Endothelial cell of umbilical vein (primary cell): ENCODE data around the gene BACH2. TPM values are rescaled to one million over a fixed set of nuclear protein-coding genes. Genes with fewer than 3 reads are reported as not detected.

Experiments
- BruUV-seq: library from RNA; stranded (reverse); fragments of 400-500 nt; replicated peaks from 2 replicates; lab custom pipeline; 2021; lab: Mats Ljungman, UMichigan
- CTCF ChIA-PET: fragments of 300-600, 350-600 bp; sonication (Branson Sonifier 250); formaldehyde crosslinking; loops from one replicate; lab custom pipeline; 2021; ENCODE audit warnings: antibody characterized with exemption, inconsistent platforms; lab: Charles Lee
- POLR2A ChIA-PET: fragments of 300-600, 350-600 bp; sonication (Branson Sonifier 250); formaldehyde crosslinking; loops from one replicate; lab custom pipeline; 2021; ENCODE audit warnings: antibody characterized with exemption, inconsistent platforms; lab: Charles Lee
- DNase-seq: peaks from one replicate; pipeline ENCODE4 v3.0.0-alpha.2; 2011; ENCODE audit warnings: low read depth, low spot score
- FAIRE-seq: peaks from 2 replicates; lab custom pipeline; 2011; peaks lifted over from hg19 to GRCh38; lab: Jason Lieb, UNC
- H2AFZ ChIP-seq: 2 replicates; pipeline ENCODE4 v1.6.0; 2012; ENCODE audit warnings: low read depth, low read length, control low read depth, inconsistent platforms
- H3K27ac ChIP-seq: 2 replicates; pipeline ENCODE4 v1.5.1; 2011; ENCODE audit warnings: low read depth, mild to moderate bottlenecking, control low read depth, low read length, moderate library complexity; ENCODE audit not compliant: insufficient read depth
- H3K27me3 ChIP-seq, 2 experiments: 2 replicates each; pipeline versions ENCODE4 v1.6.0 to v1.6.1; 2011; ENCODE audit warnings: low read length in 2 of 2, mixed read lengths in 1 of 2; ENCODE audit not compliant: control insufficient read depth in 2 of 2, insufficient read depth in 2 of 2
- H3K36me3 ChIP-seq, 2 experiments: 2 replicates in 1 of 2; 3 replicates in 1 of 2; pipeline ENCODE4 v1.5.1; 2011; ENCODE audit warnings: low read length in 2 of 2, mild to moderate bottlenecking in 1 of 2, moderate library complexity in 1 of 2; ENCODE audit not compliant: control insufficient read depth in 2 of 2, insufficient read depth in 2 of 2; ENCODE audit errors: extremely low read depth in 1 of 2
- H3K4me1 ChIP-seq: 3 replicates; pipeline ENCODE4 v1.5.1; 2011; ENCODE audit warnings: mild to moderate bottlenecking, low read length; ENCODE audit not compliant: control insufficient read depth, insufficient read depth; ENCODE audit errors: extremely low read depth
- H3K4me2 ChIP-seq: 2 replicates; pipeline ENCODE4 v1.6.1; 2011; ENCODE audit warnings: low read length, control low read depth, mixed read lengths; ENCODE audit not compliant: insufficient read depth
- H3K4me3 ChIP-seq, 3 experiments: fragments of 200-600 bp in 1 of 3; sonication (generic), shearing (Covaris generic) in 1 of 3; replicated peaks in 1 of 3; 2 replicates each; pipeline ENCODE4 v1.5.1; 2011 to 2016; ENCODE audit warnings: control low read depth in 3 of 3, low read length in 3 of 3, mild to moderate bottlenecking in 2 of 3, inconsistent platforms in 1 of 3, low read depth in 1 of 3, moderate library complexity in 1 of 3; ENCODE audit not compliant: insufficient read depth in 1 of 3
- H3K79me2 ChIP-seq: 2 replicates; pipeline ENCODE4 v1.6.0; 2012; ENCODE audit warnings: low read length, inconsistent platforms; ENCODE audit not compliant: control insufficient read depth, insufficient read depth
- H3K9ac ChIP-seq: replicated peaks from 2 replicates; pipeline ENCODE3; 2011; ENCODE audit warnings: low read length, control low read depth; ENCODE audit not compliant: insufficient read depth; ENCODE audit errors: extremely low read depth
- H3K9me1 ChIP-seq: replicated peaks from 3 replicates; pipeline ENCODE4 v1.6.0; 2011; ENCODE audit warnings: mild to moderate bottlenecking, low read length; ENCODE audit not compliant: control insufficient read depth, insufficient read depth; ENCODE audit errors: extremely low read depth
- H3K9me3 ChIP-seq: replicated peaks from 2 replicates; pipeline ENCODE4 v1.5.1; 2012; ENCODE audit warnings: low read length, inconsistent platforms; ENCODE audit not compliant: control insufficient read depth, insufficient read depth
- H4K20me1 ChIP-seq: replicated peaks from 2 replicates; pipeline ENCODE3; 2011; ENCODE audit warnings: mild to moderate bottlenecking, low read length; ENCODE audit not compliant: control insufficient read depth, insufficient read depth; ENCODE audit errors: extremely low read depth
- CTCF ChIP-seq, 2 donors: IDR thresholded peaks; 1 replicate in 1 of 2; 2 replicates in 1 of 2; pipeline ENCODE4 v1.5.1; 2011; ENCODE audit warnings: low read length in 2 of 2, mild to moderate bottlenecking in 2 of 2, moderate library complexity in 2 of 2, control low read depth in 1 of 2, inconsistent platforms in 1 of 2, low read depth in 1 of 2; ENCODE audit not compliant: insufficient read depth in 1 of 2; ENCODE audit errors: extremely low read depth in 1 of 2
- EZH2 ChIP-seq: IDR thresholded peaks from 2 replicates; pipeline ENCODE4 v1.6.1; 2012; ENCODE audit warnings: borderline replicate concordance, low read depth, mild to moderate bottlenecking, moderate library complexity, low read length, inconsistent platforms; ENCODE audit not compliant: severe bottlenecking
- FOS ChIP-seq: IDR thresholded peaks from 2 replicates; pipeline ENCODE4 v1.6.1; 2011; ENCODE audit warnings: mild to moderate bottlenecking, low read length, moderate library complexity, borderline replicate concordance; ENCODE audit not compliant: insufficient read depth
- GATA2 ChIP-seq: IDR thresholded peaks from 2 replicates; pipeline ENCODE4 v1.7.0; 2011; ENCODE audit warnings: low read depth, mild to moderate bottlenecking, moderate library complexity, mixed read lengths, low read length; ENCODE audit not compliant: insufficient read length, insufficient read depth
- JUN ChIP-seq: IDR thresholded peaks from 2 replicates; pipeline ENCODE4 v1.6.1; 2011; ENCODE audit warnings: borderline replicate concordance, low read depth; ENCODE audit not compliant: insufficient read length, insufficient read depth
- MAX ChIP-seq: IDR thresholded peaks from 2 replicates; pipeline ENCODE4 v1.6.1; 2011; ENCODE audit not compliant: insufficient read depth, insufficient read length
- MYC ChIP-seq: IDR thresholded peaks from one replicate; pipeline ENCODE4 v1.6.1; 2011; ENCODE audit warnings: mild to moderate bottlenecking, low read depth, low read length
- POLR2A ChIP-seq: IDR thresholded peaks from 2 replicates; pipeline ENCODE4 v1.6.1; 2012; ENCODE audit warnings: low read depth, mild to moderate bottlenecking, control low read depth, low read length
- POLR2AphosphoS5 ChIP-seq: IDR thresholded peaks from 2 replicates; pipeline ENCODE4 v1.6.1; 2012; ENCODE audit warnings: low read depth, mild to moderate bottlenecking, control low read depth, low read length, moderate library complexity; ENCODE audit not compliant: insufficient read depth
- dilution Hi-C: fragments of 300-500 bp; cut with MboI; formaldehyde crosslinking; loops from one replicate; pipeline ENCODE4 v1.15.0; 2019; ENCODE audit warnings: low sequenced_read_pairs; ENCODE audit not compliant: extremely low pct_ligation_motif_present
- intact Hi-C: fragments of 100-400 bp; cut with micrococcal nuclease; formaldehyde crosslinking; loops from one replicate; pipeline ENCODE4 v1.10.0; 2022
- polyA plus RNA-seq, 4 experiments: library from polyadenylated mRNA; depleted of rRNA in 3 of 4; stranded (reverse) in 3 of 4; unstranded in 1 of 4; fragments of >200 nt; gene quantifications; 2 replicates each; pipeline versions ENCODE4 v1.2.1 to v1.2.3, GENCODE V29; 2011 to 2012; ENCODE audit warnings: missing spikeins in 1 of 4
- total RNA-seq: library from RNA; stranded (reverse); gene quantifications from 2 replicates; pipeline ENCODE4 v1.2.3, GENCODE V29; 2021

Gene BACH2
- total and polyA plus RNA-seq, 2 donors (not counting 3 experiments of a cell fraction or from before 2014, with no cell fraction given) = 1.7 to 5.6 TPM

- TF ChIP-seq POLR2AphosphoS5 (no peak), MAX (no peak), FOS (no peak), POLR2A (no peak)
- no peak overlapping the region for H3K27ac ChIP-seq
- dilution Hi-C loops = no loop called here
- no peaks in the 10 kb centered on the region for H3K27me3 ChIP-seq
- H3K79me2 ChIP-seq = no peaks in the 10 kb centered on the region
- no peak for FAIRE-seq
- H3K9me3 ChIP-seq = no peaks in the 10 kb centered on the region
- no TSS peak for BruUV-seq
- CTCF ChIA-PET = no interaction called here
- no peaks in the 10 kb centered on the region for H4K20me1 ChIP-seq
- no peak overlapping the region for H3K4me3 ChIP-seq
- H3K4me2 ChIP-seq = no peak overlapping the region
- H3K36me3 ChIP-seq = no peaks in the 10 kb centered on the region
- H2AFZ ChIP-seq = no peak overlapping the region
- POLR2A ChIA-PET = no interaction called here
- no peak overlapping the region for H3K9ac ChIP-seq
- no peaks in the 10 kb centered on the region for H3K9me1 ChIP-seq
- intact Hi-C loops = no loop called here
- DNase-seq = no peak
- no peaks in the 10 kb centered on the region for H3K4me1 ChIP-seq
Measured at GRCh38 chr6:89917216-89917615, 379.4 kb downstream of the BACH2 start.

GRCh38 chr6:89916136-89916920, 380.3 kb downstream of the BACH2 start:
- Histone ChIP-seq H3K4me2 (no peak overlapping the region), H3K27me3 (no peaks in the 10 kb centered on the region), H3K27ac (no peak overlapping the region), H4K20me1 (no peaks in the 10 kb centered on the region), H3K79me2 (no peaks in the 10 kb centered on the region), H3K4me1 (no peaks in the 10 kb centered on the region), H3K9me1 (no peaks in the 10 kb centered on the region), H3K9me3 (no peaks in the 10 kb centered on the region), H2AFZ (no peak overlapping the region), H3K4me3 (no peak overlapping the region), H3K9ac (no peak overlapping the region), H3K36me3 (no peaks in the 10 kb centered on the region)
- CTCF ChIA-PET = no interaction called here
- no TSS peak for BruUV-seq
- POLR2A ChIA-PET = interaction anchor here (0.5 kb wide), 1 partner anchor 495 kb away, joined by 4 read pairs; no protein-coding TSS in a partner anchor
- FAIRE-seq = no peak
- intact Hi-C loops (no loop called here), dilution Hi-C loops (no loop called here)
- DNase-seq = no peak
- TF ChIP-seq FOS (no peak), MYC (no peak), EZH2 (no peak), GATA2 (no peak), JUN (no peak), POLR2A (no peak), MAX (no peak), POLR2AphosphoS5 (no peak), CTCF (IDR thresholded peaks at IDR 0.05; ENCODE audit: extremely low read depth in 1 of 2, insufficient read depth in 1 of 2, low read depth in 1 of 2, low read length in 2 of 2) (no peak)
